Spleen (tissue), 7 donors: ENCODE measurements around the gene ARMC10.

Experiments used
- POLR2A ChIP-seq, 3 donors: fragments of 450-650 bp; IDR thresholded peaks; one replicate each; pipeline ENCODE4 v1.5.1; 2017; ENCODE audit warnings: antibody characterized with exemption in 3 of 3, mild to moderate bottlenecking in 1 of 3
- TF ChIP-seq, protein P1 (sequence below), 11 experiments: fragments of 200-600 bp in 7 of 11; fragments of 450-650 bp in 4 of 11; sonication (generic) in 4 of 11; IDR thresholded peaks in 8 of 11; conservative IDR thresholded peaks in 3 of 11; 1 replicate in 7 of 11; 2 replicates in 4 of 11; pipeline versions ENCODE4 v1.4.0 to v1.8.0; 2016 to 2021; ENCODE audit warnings: antibody characterized with exemption in 11 of 11, inconsistent platforms in 4 of 11, mild to moderate bottlenecking in 1 of 11
- donor health status: DM: no; HTN: no; CAD: no; lungs with moderate emphysema.
- donor health status: DM: no; HTN: no; CAD: no.
- donor health status: DM: no; HTN: no; CAD: no.

DNA sequence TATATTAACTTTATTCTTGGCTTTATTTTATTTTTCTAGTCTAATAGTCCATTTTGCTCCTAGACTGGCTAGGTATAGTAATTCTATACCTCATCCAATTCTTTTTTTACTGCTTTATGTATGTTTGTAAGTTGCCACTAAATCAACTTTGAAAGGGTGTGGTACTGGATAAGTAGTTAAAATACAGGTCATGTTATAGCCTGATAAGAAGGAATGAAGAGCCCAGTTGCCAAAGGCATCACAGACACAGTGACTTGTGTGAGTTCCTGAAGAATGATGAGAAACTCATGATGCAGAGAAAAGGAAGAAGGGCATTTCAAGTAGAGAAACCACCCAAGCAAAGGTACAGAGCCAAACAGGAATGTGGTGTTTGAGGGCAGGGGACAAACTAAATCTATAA lies 46.7 kb downstream of the ARMC10 start:
- TF ChIP-seq POLR2A (IDR thresholded peaks at IDR 0.05), result no peak
- TF ChIP-seq, protein P1, sequence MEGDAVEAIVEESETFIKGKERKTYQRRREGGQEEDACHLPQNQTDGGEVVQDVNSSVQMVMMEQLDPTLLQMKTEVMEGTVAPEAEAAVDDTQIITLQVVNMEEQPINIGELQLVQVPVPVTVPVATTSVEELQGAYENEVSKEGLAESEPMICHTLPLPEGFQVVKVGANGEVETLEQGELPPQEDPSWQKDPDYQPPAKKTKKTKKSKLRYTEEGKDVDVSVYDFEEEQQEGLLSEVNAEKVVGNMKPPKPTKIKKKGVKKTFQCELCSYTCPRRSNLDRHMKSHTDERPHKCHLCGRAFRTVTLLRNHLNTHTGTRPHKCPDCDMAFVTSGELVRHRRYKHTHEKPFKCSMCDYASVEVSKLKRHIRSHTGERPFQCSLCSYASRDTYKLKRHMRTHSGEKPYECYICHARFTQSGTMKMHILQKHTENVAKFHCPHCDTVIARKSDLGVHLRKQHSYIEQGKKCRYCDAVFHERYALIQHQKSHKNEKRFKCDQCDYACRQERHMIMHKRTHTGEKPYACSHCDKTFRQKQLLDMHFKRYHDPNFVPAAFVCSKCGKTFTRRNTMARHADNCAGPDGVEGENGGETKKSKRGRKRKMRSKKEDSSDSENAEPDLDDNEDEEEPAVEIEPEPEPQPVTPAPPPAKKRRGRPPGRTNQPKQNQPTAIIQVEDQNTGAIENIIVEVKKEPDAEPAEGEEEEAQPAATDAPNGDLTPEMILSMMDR (IDR thresholded peaks at IDR 0.05 in 8 of 11, conservative IDR thresholded peaks at IDR 0.05 in 3 of 11), result no peak
